Thyroid gland (tissue), 4 donors: ENCODE data around the gene OVCA2. TPM values are rescaled to one million over a fixed set of nuclear protein-coding genes. Genes with fewer than 3 reads are reported as not detected.
A peak's percentile ranks its signal among the peaks of the same experiment; 100 is the strongest.

Experiments
- DNase-seq, 2 donors: peaks; one replicate each; pipeline ENCODE4 v3.0.0-alpha.2; 2019
- H3K27ac ChIP-seq, 3 donors: fragments of 200-600 bp; sonication (generic); 1 replicate in 2 of 3; 2 replicates in 1 of 3; pipeline ENCODE4 v1.5.1; 2016 to 2019; ENCODE audit warnings: mild to moderate bottlenecking in 1 of 3, moderate library complexity in 1 of 3
- H3K27me3 ChIP-seq: fragments of 200-600 bp; sonication (generic); one replicate; pipeline ENCODE4 v1.5.1; 2019
- H3K36me3 ChIP-seq, 2 donors: fragments of 200-600 bp; sonication (generic); one replicate each; pipeline ENCODE4 v1.5.1; 2016 to 2019
- H3K4me1 ChIP-seq, 2 donors: fragments of 200-600 bp; sonication (generic); one replicate each; pipeline ENCODE4 v1.5.1; 2017 to 2019
- H3K4me3 ChIP-seq, 3 donors: fragments of 200-600 bp; sonication (generic); replicated peaks in 1 of 3; 1 replicate in 2 of 3; 2 replicates in 1 of 3; pipeline ENCODE4 v1.5.1; 2016; ENCODE audit warnings: mild to moderate bottlenecking in 1 of 3
- H3K9me3 ChIP-seq: fragments of 200-600 bp; sonication (generic); one replicate; pipeline ENCODE4 v1.5.1; 2017
- CTCF ChIP-seq, 6 experiments: fragments of 200-600 bp in 3 of 6; fragments of 450-650 bp in 3 of 6; sonication (generic) in 3 of 6; IDR thresholded peaks; one replicate each; pipeline ENCODE4 v1.5.1; 2016 to 2019; ENCODE audit warnings: antibody characterized with exemption in 6 of 6, mild to moderate bottlenecking in 2 of 6, inconsistent platforms in 1 of 6, moderate library complexity in 1 of 6
- POLR2A ChIP-seq, 2 donors: fragments of 450-650 bp; IDR thresholded peaks; one replicate each; pipeline ENCODE4 v1.6.1; 2017; ENCODE audit warnings: antibody characterized with exemption in 2 of 2, mild to moderate bottlenecking in 2 of 2, moderate library complexity in 1 of 2
- WGBS, 2 donors: methylation state at CpG; one replicate each; pipeline ENCODE4 v1.1.5; 2017; 5-methylcytosine and 5-hydroxymethylcytosine counted together
- intact Hi-C: fragments of 100-400 bp; cut with DNase I; formaldehyde crosslinking; loops from one replicate; pipeline ENCODE4 v1.15.1; 2023
- total RNA-seq, 4 donors: library from RNA; depleted of rRNA; stranded (reverse); fragments of >200 nt; gene quantifications; one replicate each; pipeline ENCODE4 v1.2.3, GENCODE V29; 2016

The OVCA2 gene
- total RNA-seq, 4 donors from 2014 or later, result 37.6 to 54.1 (median 47.3) TPM

GRCh38 chr17:2081564-2081963 lies 39.7 kb downstream of the OVCA2 start:
- DNase-seq, result no peak
- Histone ChIP-seq H3K4me3 (no peak overlapping the region), H3K36me3 (peaks cover 9 to 15% of the 10 kb centered on the region in 2 donors), H3K27ac (no peak overlapping the region), H3K9me3 (no peaks in the 10 kb centered on the region), H3K27me3 (no peaks in the 10 kb centered on the region), H3K4me1 (peaks cover 0 to 32% of the 10 kb centered on the region in 2 donors)
- 93 to 95% methylated on average over 9 of the region's 9 CpGs for WGBS, 2 donors
- TF ChIP-seq CTCF (IDR thresholded peaks at IDR 0.05) (no peak), POLR2A (IDR thresholded peaks at IDR 0.05) (no peak)
- intact Hi-C loops, result no loop called here

- no peak for DNase-seq
- no peaks in the 10 kb centered on the region for H3K27me3 ChIP-seq
- H3K4me3 ChIP-seq, result no peak overlapping the region
- H3K9me3 ChIP-seq, result no peaks in the 10 kb centered on the region
- no peak for TF ChIP-seq CTCF (IDR thresholded peaks at IDR 0.05)
- TF ChIP-seq POLR2A (IDR thresholded peaks at IDR 0.05), result no peak
- peaks cover 9 to 15% of the 10 kb centered on the region in 2 donors for H3K36me3 ChIP-seq
- H3K4me1 ChIP-seq, result peaks cover 0 to 39% of the 10 kb centered on the region in 2 donors
- peak overlapping the region in 1 of 3 donors; percentile 69 for H3K27ac ChIP-seq
- 87 to 88% methylated on average over 9 of the region's 9 CpGs for WGBS, 2 donors
- intact Hi-C loops, result no loop called here
Measured at GRCh38 chr17:2082003-2082781, 40.4 kb downstream of the OVCA2 start.

- no peaks in the 10 kb centered on the region for H3K9me3 ChIP-seq
- intact Hi-C loops, result no loop called here
- no peak for DNase-seq
- peaks cover 0 to 53% of the 10 kb centered on the region in 2 donors for H3K4me1 ChIP-seq
- H3K36me3 ChIP-seq, result peaks cover 9 to 15% of the 10 kb centered on the region in 2 donors
- H3K27ac ChIP-seq, result peak overlapping the region; percentile 28 to 69 (median 64)
- no peak overlapping the region for H3K4me3 ChIP-seq
- TF ChIP-seq CTCF (IDR thresholded peaks at IDR 0.05), result no peak
- TF ChIP-seq POLR2A (IDR thresholded peaks at IDR 0.05), result no peak
- WGBS, 2 donors, result 65 to 70% methylated on average over 7 of the region's 7 CpGs
- H3K27me3 ChIP-seq, result no peaks in the 10 kb centered on the region
Measured at GRCh38 chr17:2083613-2084035, 41.8 kb downstream of the OVCA2 start.

GRCh38 chr17:2084036-2084765 lies 42.4 kb downstream of the OVCA2 start:
- Histone ChIP-seq H3K4me1 (peaks cover 0 to 59% of the 10 kb centered on the region in 2 donors), H3K4me3 (no peak overlapping the region), H3K36me3 (peaks cover 9 to 10% of the 10 kb centered on the region in 2 donors), H3K27ac (peak overlapping the region; percentile 28 to 69 (median 64)), H3K27me3 (no peaks in the 10 kb centered on the region), H3K9me3 (no peaks in the 10 kb centered on the region)
- DNase-seq, result no peak
- intact Hi-C loops, result no loop called here
- TF ChIP-seq POLR2A (IDR thresholded peaks at IDR 0.05) (no peak), CTCF (IDR thresholded peaks at IDR 0.05) (no peak)
- 65 to 77% methylated on average over 7 to 8 of the region's 8 CpGs for WGBS, 2 donors
